ENCODE results near the gene CD36. TPM values are rescaled to one million over a fixed set of nuclear protein-coding genes. Genes with fewer than 3 reads are reported as not detected.
"Not testable (repeated sequence)": the region's sequence is repeated elsewhere in the genome, so short reads cannot be mapped to it uniquely, and the experiment has no call there.

CD36 gene
- total and polyA plus RNA-seq, 4 experiments from 2014 or later = 0.30 to 4.3 (median 3.6) TPM; not detected in 1

GRCh38 chr7:80662252-80662651 is 23.8 kb downstream of the CD36 start:
- no peak overlapping the region for H3K27ac ChIP-seq (ENCODE audit: low read depth, low read length)
- POLR2A ChIA-PET (ENCODE audit: partially characterized antibody) = no interaction called here
- no peaks in the 10 kb centered on the region for H3K9me3 ChIP-seq (ENCODE audit: control insufficient read depth in 1 of 2, low read length in 2 of 2)
- no peaks in the 10 kb centered on the region for H3K9me3 Mint-ChIP-seq
- CTCF ChIA-PET (ENCODE audit: partially characterized antibody) = interaction anchor here (1.2 kb wide), 1 partner anchor 12 kb away, joined by 3 read pairs; no protein-coding TSS in a partner anchor
- H3K4me3 Mint-ChIP-seq = no peak overlapping the region
- H3K4me1 Mint-ChIP-seq = no peaks in the 10 kb centered on the region
- H3K4me1 ChIP-seq (ENCODE audit: insufficient read depth, low read length) = no peaks in the 10 kb centered on the region
- H3K36me3 ChIP-seq (ENCODE audit: insufficient read depth, low read length) = no peaks in the 10 kb centered on the region
- H3K27ac Mint-ChIP-seq = no peak overlapping the region
- no peak overlapping the region for H3K4me3 ChIP-seq (ENCODE audit: low read length in 2 of 2)
- H3K27me3 ChIP-seq (ENCODE audit: insufficient read depth, low read length) = no peaks in the 10 kb centered on the region
- no peaks in the 10 kb centered on the region for H3K27me3 Mint-ChIP-seq
- intact Hi-C loops (cut with micrococcal nuclease) = no loop called here
- no peak for DNase-seq
- H3K36me3 Mint-ChIP-seq = no peaks in the 10 kb centered on the region

- Mint-ChIP-seq H3K4me3 (no peak overlapping the region), H3K9me3 (no peaks in the 10 kb centered on the region), H3K36me3 (no peaks in the 10 kb centered on the region), H3K27ac (no peak overlapping the region), H3K4me1 (no peaks in the 10 kb centered on the region), H3K27me3 (no peaks in the 10 kb centered on the region)
- CTCF ChIA-PET (ENCODE audit: partially characterized antibody) = no interaction called here
- Histone ChIP-seq H3K4me3 (ENCODE audit: low read length in 2 of 2) (no peak overlapping the region), H3K27me3 (ENCODE audit: insufficient read depth, low read length) (no peaks in the 10 kb centered on the region), H3K27ac (ENCODE audit: low read depth, low read length) (no peak overlapping the region), H3K4me1 (ENCODE audit: insufficient read depth, low read length) (no peaks in the 10 kb centered on the region), H3K36me3 (ENCODE audit: insufficient read depth, low read length) (no peaks in the 10 kb centered on the region), H3K9me3 (ENCODE audit: control insufficient read depth in 1 of 2, low read length in 2 of 2) (no peaks in the 10 kb centered on the region)
- DNase-seq = no peak
- POLR2A ChIA-PET (ENCODE audit: partially characterized antibody) = no interaction called here
- intact Hi-C loops (cut with micrococcal nuclease) = no loop called here
Observed at GRCh38 chr7:80665526-80665925, 27.1 kb downstream of the CD36 start.

- no peak overlapping the region for H3K27ac ChIP-seq (ENCODE audit: low read depth, low read length)
- Mint-ChIP-seq H3K27ac (no peak overlapping the region), H3K4me1 (no peaks in the 10 kb centered on the region), H3K27me3 (no peaks in the 10 kb centered on the region), H3K9me3 (no peaks in the 10 kb centered on the region), H3K36me3 (no peaks in the 10 kb centered on the region), H3K4me3 (no peak overlapping the region)
- DNase-seq = no peak
- no peaks in the 10 kb centered on the region for H3K4me1 ChIP-seq (ENCODE audit: insufficient read depth, low read length)
- ChIA-PET POLR2A (ENCODE audit: partially characterized antibody) (no interaction called here), CTCF (ENCODE audit: partially characterized antibody) (no interaction called here)
- intact Hi-C loops (cut with micrococcal nuclease) = no loop called here
- no peaks in the 10 kb centered on the region for H3K36me3 ChIP-seq (ENCODE audit: insufficient read depth, low read length)
- no peaks in the 10 kb centered on the region for H3K9me3 ChIP-seq (ENCODE audit: control insufficient read depth in 1 of 2, low read length in 2 of 2)
- no peaks in the 10 kb centered on the region for H3K27me3 ChIP-seq (ENCODE audit: insufficient read depth, low read length)
- H3K4me3 ChIP-seq (ENCODE audit: low read length in 2 of 2) = no peak overlapping the region
Observed at GRCh38 chr7:80666376-80666775, 27.9 kb downstream of the CD36 start.

- H3K9me3 Mint-ChIP-seq; H3K27ac Mint-ChIP-seq; H3K36me3 ChIP-seq (ENCODE audit: insufficient read depth, low read length); DNase-seq; H3K27me3 ChIP-seq (ENCODE audit: insufficient read depth, low read length); H3K4me3 ChIP-seq (ENCODE audit: low read length in 2 of 2); H3K4me1 Mint-ChIP-seq; H3K4me3 Mint-ChIP-seq; H3K9me3 ChIP-seq (ENCODE audit: control insufficient read depth in 1 of 2, low read length in 2 of 2); intact Hi-C loops (cut with micrococcal nuclease); CTCF ChIA-PET (ENCODE audit: partially characterized antibody); H3K4me1 ChIP-seq (ENCODE audit: insufficient read depth, low read length); POLR2A ChIA-PET (ENCODE audit: partially characterized antibody); H3K27ac ChIP-seq (ENCODE audit: low read depth, low read length); H3K36me3 Mint-ChIP-seq; H3K27me3 Mint-ChIP-seq: not testable (repeated sequence)
Observed at GRCh38 chr7:80669367-80669766, 30.9 kb downstream of the CD36 start.

- ChIA-PET CTCF (ENCODE audit: partially characterized antibody) (no interaction called here), POLR2A (ENCODE audit: partially characterized antibody) (no interaction called here)
- H3K9me3 Mint-ChIP-seq = peaks cover 0 to 4% (median 0%) of the 10 kb centered on the region in 8 donors
- Histone ChIP-seq H3K27ac (ENCODE audit: low read depth, low read length) (no peak overlapping the region), H3K9me3 (ENCODE audit: control insufficient read depth in 1 of 2, low read length in 2 of 2) (no peaks in the 10 kb centered on the region), H3K4me3 (ENCODE audit: low read length in 2 of 2) (no peak overlapping the region), H3K27me3 (ENCODE audit: insufficient read depth, low read length) (no peaks in the 10 kb centered on the region), H3K4me1 (ENCODE audit: insufficient read depth, low read length) (no peaks in the 10 kb centered on the region), H3K36me3 (ENCODE audit: insufficient read depth, low read length) (no peaks in the 10 kb centered on the region)
- no peak overlapping the region for H3K4me3 Mint-ChIP-seq
- H3K27ac Mint-ChIP-seq = no peak overlapping the region
- DNase-seq = no peak
- intact Hi-C loops (cut with micrococcal nuclease) = no loop called here
- no peaks in the 10 kb centered on the region for H3K36me3 Mint-ChIP-seq
- H3K4me1 Mint-ChIP-seq = no peaks in the 10 kb centered on the region
- no peaks in the 10 kb centered on the region for H3K27me3 Mint-ChIP-seq
Observed at GRCh38 chr7:80671744-80672143, 33.3 kb downstream of the CD36 start.

GRCh38 chr7:80675090-80675489 is 36.6 kb downstream of the CD36 start:
- intact Hi-C loops (cut with micrococcal nuclease) = no loop called here
- H3K4me3 ChIP-seq (ENCODE audit: low read length in 2 of 2) = no peak overlapping the region
- ChIA-PET POLR2A (ENCODE audit: partially characterized antibody) (no interaction called here), CTCF (ENCODE audit: partially characterized antibody) (no interaction called here)
- H3K9me3 ChIP-seq (ENCODE audit: control insufficient read depth in 1 of 2, low read length in 2 of 2) = no peaks in the 10 kb centered on the region
- no peak overlapping the region for H3K27ac ChIP-seq (ENCODE audit: low read depth, low read length)
- Mint-ChIP-seq H3K9me3 (peaks cover 0 to 4% (median 0%) of the 10 kb centered on the region in 8 donors), H3K27ac (no peak overlapping the region), H3K4me3 (no peak overlapping the region), H3K36me3 (no peaks in the 10 kb centered on the region), H3K4me1 (no peaks in the 10 kb centered on the region), H3K27me3 (no peaks in the 10 kb centered on the region)
- no peaks in the 10 kb centered on the region for H3K27me3 ChIP-seq (ENCODE audit: insufficient read depth, low read length)
- H3K36me3 ChIP-seq (ENCODE audit: insufficient read depth, low read length) = no peaks in the 10 kb centered on the region
- no peak for DNase-seq
- no peaks in the 10 kb centered on the region for H3K4me1 ChIP-seq (ENCODE audit: insufficient read depth, low read length)

- intact Hi-C loops (cut with micrococcal nuclease) = no loop called here
- peaks cover 0 to 4% (median 0%) of the 10 kb centered on the region in 8 donors for H3K9me3 Mint-ChIP-seq
- no peak for DNase-seq
- no peaks in the 10 kb centered on the region for H3K4me1 Mint-ChIP-seq
- ChIA-PET POLR2A (ENCODE audit: partially characterized antibody) (no interaction called here), CTCF (ENCODE audit: partially characterized antibody) (no interaction called here)
- Histone ChIP-seq H3K4me3 (ENCODE audit: low read length in 2 of 2) (no peak overlapping the region), H3K27me3 (ENCODE audit: insufficient read depth, low read length) (no peaks in the 10 kb centered on the region), H3K9me3 (ENCODE audit: control insufficient read depth in 1 of 2, low read length in 2 of 2) (no peaks in the 10 kb centered on the region), H3K27ac (ENCODE audit: low read depth, low read length) (no peak overlapping the region), H3K4me1 (ENCODE audit: insufficient read depth, low read length) (no peaks in the 10 kb centered on the region), H3K36me3 (ENCODE audit: insufficient read depth, low read length) (no peaks in the 10 kb centered on the region)
- no peak overlapping the region for H3K4me3 Mint-ChIP-seq
- no peaks in the 10 kb centered on the region for H3K27me3 Mint-ChIP-seq
- H3K27ac Mint-ChIP-seq = no peak overlapping the region
- no peaks in the 10 kb centered on the region for H3K36me3 Mint-ChIP-seq
Observed at GRCh38 chr7:80676404-80676803, 38.0 kb downstream of the CD36 start.

- Histone ChIP-seq H3K27me3 (ENCODE audit: insufficient read depth, low read length) (no peaks in the 10 kb centered on the region), H3K4me3 (ENCODE audit: low read length in 2 of 2) (no peak overlapping the region), H3K27ac (ENCODE audit: low read depth, low read length) (no peak overlapping the region), H3K9me3 (ENCODE audit: control insufficient read depth in 1 of 2, low read length in 2 of 2) (no peaks in the 10 kb centered on the region), H3K4me1 (ENCODE audit: insufficient read depth, low read length) (no peaks in the 10 kb centered on the region), H3K36me3 (ENCODE audit: insufficient read depth, low read length) (no peaks in the 10 kb centered on the region)
- no peak for DNase-seq
- no peak overlapping the region for H3K27ac Mint-ChIP-seq
- H3K36me3 Mint-ChIP-seq = no peaks in the 10 kb centered on the region
- no peak overlapping the region for H3K4me3 Mint-ChIP-seq
- no peaks in the 10 kb centered on the region for H3K27me3 Mint-ChIP-seq
- CTCF ChIA-PET (ENCODE audit: partially characterized antibody) = no interaction called here
- no peaks in the 10 kb centered on the region for H3K4me1 Mint-ChIP-seq
- intact Hi-C loops (cut with micrococcal nuclease) = no loop called here
- peaks cover 0 to 4% (median 0%) of the 10 kb centered on the region in 8 donors for H3K9me3 Mint-ChIP-seq
- POLR2A ChIA-PET (ENCODE audit: partially characterized antibody) = no interaction called here
Observed at GRCh38 chr7:80677629-80678028, 39.2 kb downstream of the CD36 start.

All from CD4-positive, alpha-beta memory T cell (primary cell).